ENCODE measurements around the gene PIP.
"Not testable (repeated sequence)": the region's sequence is repeated elsewhere in the genome, so short reads cannot be mapped to it uniquely, and the experiment has no call there.

- peak in 1 of 2 experiments; percentile 86; a peak in 1 of 3 replicates for TF ChIP-seq EP300 (IDR thresholded peaks at IDR 0.05; ENCODE audit: borderline replicate concordance in 1 of 2, low read depth in 2 of 2, low read length in 2 of 2)
- TF ChIP-seq MAFK (IDR thresholded peaks at IDR 0.05; ENCODE audit: low read depth, low read length); JUND (IDR thresholded peaks at IDR 0.05; ENCODE audit: low read length); SP1 (IDR thresholded peaks at IDR 0.05; ENCODE audit: low read depth, low read length); POLR2A (IDR thresholded peaks at IDR 0.05; ENCODE audit: control extremely low read depth in 1 of 2, low read depth in 2 of 2, low read length in 2 of 2); MAX (IDR thresholded peaks at IDR 0.05); RFX5 (IDR thresholded peaks at IDR 0.05; ENCODE audit: borderline replicate concordance, low read depth, low read length); EZH2 (IDR thresholded peaks at IDR 0.05; ENCODE audit: low read depth, low read length, severe bottlenecking); POLR2AphosphoS5 (IDR thresholded peaks at IDR 0.05; ENCODE audit: low read depth, low read length); GABPA (IDR thresholded peaks at IDR 0.05; ENCODE audit: borderline replicate concordance, insufficient read depth, low read length): not testable (repeated sequence)
- TF ChIP-seq, protein P1, sequence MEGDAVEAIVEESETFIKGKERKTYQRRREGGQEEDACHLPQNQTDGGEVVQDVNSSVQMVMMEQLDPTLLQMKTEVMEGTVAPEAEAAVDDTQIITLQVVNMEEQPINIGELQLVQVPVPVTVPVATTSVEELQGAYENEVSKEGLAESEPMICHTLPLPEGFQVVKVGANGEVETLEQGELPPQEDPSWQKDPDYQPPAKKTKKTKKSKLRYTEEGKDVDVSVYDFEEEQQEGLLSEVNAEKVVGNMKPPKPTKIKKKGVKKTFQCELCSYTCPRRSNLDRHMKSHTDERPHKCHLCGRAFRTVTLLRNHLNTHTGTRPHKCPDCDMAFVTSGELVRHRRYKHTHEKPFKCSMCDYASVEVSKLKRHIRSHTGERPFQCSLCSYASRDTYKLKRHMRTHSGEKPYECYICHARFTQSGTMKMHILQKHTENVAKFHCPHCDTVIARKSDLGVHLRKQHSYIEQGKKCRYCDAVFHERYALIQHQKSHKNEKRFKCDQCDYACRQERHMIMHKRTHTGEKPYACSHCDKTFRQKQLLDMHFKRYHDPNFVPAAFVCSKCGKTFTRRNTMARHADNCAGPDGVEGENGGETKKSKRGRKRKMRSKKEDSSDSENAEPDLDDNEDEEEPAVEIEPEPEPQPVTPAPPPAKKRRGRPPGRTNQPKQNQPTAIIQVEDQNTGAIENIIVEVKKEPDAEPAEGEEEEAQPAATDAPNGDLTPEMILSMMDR (IDR thresholded peaks at IDR 0.05; ENCODE audit: control extremely low read depth in 1 of 3, insufficient read depth in 1 of 3, low read depth in 1 of 3, low read length in 3 of 3): not testable (repeated sequence)
These were observed 8.6 kb upstream of the PIP start for GRCh38 chr7:143123326-143123725.

Measured in H1 (cell line).